NCI-H226 (cell line): ENCODE measurements around the gene CD24.
"Not testable (repeated sequence)": the region's sequence is repeated elsewhere in the genome, so short reads cannot be mapped to it uniquely, and the experiment has no call there.

Experiments used
- DNase-seq: peaks from one replicate; pipeline ENCODE4 v3.0.0-alpha.2; 2015

Gene CD24

GRCh38 chr6:106974336-106974998, at the start of gene CD24:
CD24 (minus strand) TSS chr6:106974729; CDS start chr6:106974646, 83 bp downstream.
- no peak for DNase-seq

- DNase-seq = no peak
Measured at GRCh38 chr6:107021446-107022185, 47.1 kb upstream of the CD24 start.

DNA sequence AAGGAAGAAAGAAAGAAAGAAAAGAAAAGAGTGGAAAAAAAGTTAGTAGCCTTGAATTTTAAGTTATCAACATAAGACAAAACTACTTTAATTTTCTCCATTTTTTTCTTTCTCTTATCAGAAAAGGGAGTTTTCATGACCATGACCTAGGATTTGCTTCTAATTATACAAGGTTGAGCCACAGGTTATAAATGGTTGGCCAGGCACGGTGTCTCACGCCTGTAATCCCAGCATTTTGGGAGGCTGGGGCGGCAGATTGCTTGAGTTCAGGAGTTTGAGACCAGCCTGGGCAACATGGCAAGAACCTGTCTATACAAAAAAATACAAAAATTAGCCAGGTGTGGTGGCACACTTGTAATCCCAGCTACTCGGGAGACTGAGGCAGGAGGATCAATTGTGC, 45.7 kb upstream of the CD24 start:
- DNase-seq = no peak

DNA sequence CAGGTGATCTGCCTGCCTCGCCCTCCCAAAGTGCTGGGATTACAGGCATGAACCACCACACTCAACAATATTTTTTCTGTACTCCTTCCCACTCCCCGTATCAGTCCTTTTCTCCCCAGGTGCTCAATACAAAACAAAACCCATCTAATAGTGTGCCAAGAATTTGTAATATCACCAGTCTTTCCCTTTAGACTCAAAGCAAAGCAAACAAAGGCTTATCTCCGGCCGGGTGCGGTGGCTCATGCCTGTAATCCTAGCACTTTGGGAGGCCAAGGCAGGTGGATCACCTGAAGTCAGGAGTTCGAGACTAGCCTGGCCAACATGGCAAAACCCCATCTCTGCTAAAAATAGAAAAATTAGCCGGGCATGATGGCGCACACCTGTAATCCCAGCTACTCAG, 45.1 kb upstream of the CD24 start:
- DNase-seq = not testable (repeated sequence)

- no peak for DNase-seq
Measured at GRCh38 chr6:107019047-107019446, 44.5 kb upstream of the CD24 start.

DNA sequence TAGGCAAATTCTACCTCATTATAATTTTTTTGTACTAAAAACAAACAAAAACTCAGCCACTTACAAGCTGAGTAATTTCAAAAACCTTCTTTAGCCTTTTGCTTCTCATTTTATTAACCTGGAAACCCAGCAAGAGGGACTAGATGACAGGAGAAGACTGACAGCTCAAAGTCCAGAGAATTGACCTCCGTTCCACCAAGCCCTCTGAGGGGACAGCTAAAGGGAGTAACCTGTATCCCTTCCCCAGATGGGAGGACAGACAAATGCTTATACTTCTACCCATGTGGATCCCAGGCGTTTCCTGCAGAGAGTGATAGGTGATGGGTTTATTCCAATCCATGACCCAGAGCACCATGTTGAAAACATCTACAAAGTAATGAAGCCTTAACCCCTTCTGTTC, 35.0 kb upstream of the CD24 start:
- DNase-seq = no peak

DNA sequence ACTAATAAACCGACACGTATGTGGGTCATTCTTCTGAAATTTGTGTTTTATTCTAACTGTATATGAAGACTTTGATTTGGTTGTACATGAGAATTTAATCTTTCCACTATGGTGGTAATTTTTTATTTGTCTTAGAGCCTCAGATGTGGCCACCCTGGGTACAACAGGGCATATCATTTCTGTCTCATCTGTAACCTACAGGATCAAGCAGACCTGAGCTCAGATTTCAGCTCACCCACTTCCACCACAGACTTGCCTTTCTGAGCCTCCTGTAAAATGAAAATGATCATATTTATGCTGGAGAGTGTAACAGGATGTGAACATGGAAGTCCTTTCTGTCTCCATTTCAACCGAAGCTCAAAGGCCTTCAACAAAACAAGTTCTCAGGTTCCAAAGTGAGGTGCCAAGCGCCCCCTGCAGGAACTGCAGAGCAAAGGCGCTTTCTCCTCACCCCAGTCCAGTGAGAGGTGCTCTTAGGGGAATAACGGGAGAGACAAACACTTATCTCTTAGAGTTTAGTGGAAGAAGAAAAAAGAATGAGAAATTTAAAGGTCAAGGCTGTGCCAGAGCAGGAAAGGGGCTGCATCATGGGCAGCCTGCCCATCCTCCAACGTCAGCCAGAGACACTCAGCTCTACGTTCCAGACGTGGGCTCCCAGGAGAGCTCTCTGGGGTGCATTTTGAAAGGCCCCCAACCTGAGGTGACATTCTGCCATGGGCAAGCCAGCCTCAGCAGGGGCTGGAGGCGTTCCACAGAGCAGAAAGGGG, 23.0 kb upstream of the CD24 start:
- peak; percentile 42 for DNase-seq

DNA sequence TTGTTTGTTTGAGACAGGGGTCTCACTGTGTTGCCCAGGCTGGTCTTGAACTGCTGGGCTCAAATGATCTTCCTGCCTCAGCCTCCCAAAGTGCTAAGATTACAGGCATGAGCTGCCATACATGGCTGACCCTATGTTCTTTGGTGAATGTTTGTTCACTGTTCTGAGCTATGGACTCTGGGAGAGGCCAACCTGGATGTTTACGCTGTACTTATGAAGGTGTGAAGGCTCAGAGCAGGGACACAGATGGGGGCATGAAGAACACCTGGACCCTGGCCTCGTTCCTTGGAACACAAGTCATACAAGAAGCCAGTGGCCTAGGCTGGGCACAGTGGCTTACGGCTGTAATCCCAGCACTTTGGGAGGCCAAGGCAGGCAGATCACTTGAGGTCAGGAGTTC, 21.1 kb upstream of the CD24 start:
- no peak for DNase-seq

- DNase-seq = not testable (repeated sequence)
Measured at GRCh38 chr6:106989737-106990136, 15.2 kb upstream of the CD24 start.

GRCh38 chr6:106988664-106989063, 14.1 kb upstream of the CD24 start:
- DNase-seq = no peak

DNA sequence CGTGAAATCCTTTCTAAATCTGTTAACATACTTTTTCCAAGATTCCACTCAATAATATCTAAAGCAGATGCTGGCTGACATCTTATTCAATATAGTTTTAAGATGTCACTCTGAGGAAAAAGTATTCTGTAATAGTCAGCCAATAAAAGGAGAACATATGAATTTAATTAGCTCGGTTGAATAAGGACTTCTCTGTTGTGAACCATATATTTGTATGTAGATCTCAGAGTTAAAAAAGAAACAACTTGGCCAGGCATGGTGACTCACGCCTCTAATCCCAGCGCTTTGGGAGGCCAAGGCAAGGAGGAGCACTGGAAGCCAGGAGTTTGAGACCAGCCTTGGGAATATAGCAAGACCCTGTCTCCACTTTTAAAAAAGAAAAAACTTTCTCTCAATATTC, 7.4 kb upstream of the CD24 start:
- no peak for DNase-seq

DNA sequence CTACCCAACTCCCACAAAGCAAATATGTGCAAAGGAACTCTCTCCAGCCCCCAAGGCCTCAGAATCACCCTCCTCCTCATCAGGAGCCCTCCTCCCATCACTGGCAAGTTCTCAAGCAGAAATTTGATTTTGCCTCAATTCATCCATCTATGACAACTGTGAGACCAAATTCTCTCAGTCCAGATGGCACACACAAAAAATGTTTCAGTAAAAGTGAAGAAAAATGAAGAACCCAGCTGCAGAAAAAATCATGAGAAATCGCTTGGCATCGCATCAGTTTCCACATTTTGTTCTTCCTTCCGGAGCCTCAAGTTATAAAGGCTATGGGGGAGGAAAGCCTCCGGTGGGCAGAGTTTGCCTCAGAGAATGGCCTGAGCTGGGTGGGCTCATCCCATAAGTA, 6.4 kb upstream of the CD24 start:
- no peak for DNase-seq

- peak; percentile 66 for DNase-seq
Measured at GRCh38 chr6:106979435-106979884, 4.9 kb upstream of the CD24 start.

GRCh38 chr6:106977246-106977645, 2.7 kb upstream of the CD24 start:
- no peak for DNase-seq

GRCh38 chr6:106976270-106976669, 1.7 kb upstream of the CD24 start:
- no peak for DNase-seq

DNA sequence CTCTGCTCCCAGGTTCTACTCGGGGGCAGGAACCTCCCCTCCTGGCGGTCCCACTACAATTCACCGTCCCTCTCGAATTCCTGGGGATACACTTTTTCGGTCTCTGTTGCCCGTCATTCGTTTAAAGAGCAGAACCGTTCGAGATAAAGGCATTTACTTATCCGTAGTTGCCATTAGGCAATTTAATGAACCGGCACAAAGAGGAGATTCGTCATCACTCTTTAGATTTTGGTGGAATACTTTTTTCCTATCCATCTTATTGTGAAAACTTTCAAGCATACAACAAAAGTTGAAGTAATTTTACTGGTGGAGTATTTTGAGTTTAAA, 1.2 kb upstream of the CD24 start:
- DNase-seq = no peak

DNA sequence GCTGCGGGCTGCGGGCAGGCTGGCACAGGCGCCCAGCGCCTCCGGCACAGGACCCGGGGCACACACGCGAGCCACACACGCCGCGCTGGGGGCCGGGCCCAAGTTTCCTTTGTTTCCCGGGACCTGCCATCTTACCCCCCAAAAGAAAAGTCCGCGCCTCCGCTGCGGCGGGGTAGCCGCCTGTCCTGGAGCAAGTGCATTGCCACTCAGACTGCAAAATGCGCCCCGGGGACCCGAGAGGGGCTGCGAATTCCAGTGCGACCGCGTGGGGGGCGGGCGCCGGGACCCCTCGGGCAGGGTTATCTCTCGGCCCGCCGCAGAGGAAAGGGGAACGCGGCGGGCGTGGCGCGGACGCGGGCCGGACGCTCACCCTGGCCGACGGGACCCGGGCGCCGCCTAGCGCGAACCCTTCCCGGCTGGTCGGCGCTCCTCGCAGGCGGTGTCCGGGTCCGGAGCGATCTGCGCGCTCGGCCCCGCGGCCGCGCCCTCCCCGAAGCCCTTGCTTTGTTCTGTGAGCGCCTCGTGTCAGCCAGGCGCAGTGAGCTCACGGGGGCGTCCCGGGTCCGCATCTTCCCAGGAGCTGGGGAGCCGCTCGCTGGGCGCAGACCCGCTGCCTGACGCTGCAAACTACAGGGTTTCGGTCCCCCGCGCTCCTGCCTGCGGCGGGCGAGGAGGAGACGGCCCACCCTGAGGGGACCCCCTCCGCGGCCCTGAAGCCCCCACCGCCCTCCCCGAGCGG, 639 bp upstream of the CD24 start:
- peak; percentile 49 for DNase-seq

- no peak for DNase-seq
Measured at GRCh38 chr6:106973836-106974335, 643 bp downstream of the CD24 start.

DNA sequence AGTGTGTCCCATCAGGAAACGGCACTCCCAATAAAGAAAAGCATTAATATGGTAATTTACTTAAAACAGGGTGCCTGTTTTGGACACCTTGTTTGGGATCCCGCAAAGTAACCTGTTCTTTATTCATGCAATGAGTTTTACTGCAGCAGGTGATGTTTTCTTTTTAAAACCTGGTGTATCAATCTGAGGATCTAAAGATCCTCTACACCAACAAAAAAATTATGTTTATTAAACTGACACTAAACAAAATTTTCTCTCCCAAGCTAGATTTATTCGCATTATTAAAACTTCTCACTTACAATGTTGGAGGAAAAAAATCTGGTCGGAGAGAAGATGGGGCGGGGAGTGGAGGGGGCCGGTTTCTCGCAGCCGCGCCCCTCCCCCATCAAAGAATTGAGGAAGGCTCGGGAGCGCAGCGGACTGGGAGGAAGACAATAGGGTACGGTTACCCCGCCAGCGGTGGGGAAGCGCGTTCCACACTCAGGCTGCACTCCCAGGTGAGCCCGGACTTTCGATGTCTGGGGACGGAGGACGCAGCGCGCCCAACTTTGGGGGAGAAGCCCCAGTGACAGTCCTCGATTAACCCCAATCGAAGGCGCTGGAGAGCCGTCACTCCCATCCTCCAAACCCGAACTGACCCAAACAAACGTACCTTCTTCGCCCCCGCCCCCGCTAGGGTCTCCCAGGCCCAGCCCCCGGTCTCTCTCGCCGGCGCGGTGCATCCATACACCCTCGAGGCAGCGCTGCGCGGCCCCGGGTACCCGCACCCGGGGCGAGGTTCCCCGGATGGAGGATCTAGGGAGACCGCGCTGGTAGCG, 1.3 kb downstream of the CD24 start:
- DNase-seq = no peak

- DNase-seq = no peak
Measured at GRCh38 chr6:106972500-106972899, 2.0 kb downstream of the CD24 start.

GRCh38 chr6:106970769-106971168, 3.8 kb downstream of the CD24 start:
- not testable (repeated sequence) for DNase-seq

DNA sequence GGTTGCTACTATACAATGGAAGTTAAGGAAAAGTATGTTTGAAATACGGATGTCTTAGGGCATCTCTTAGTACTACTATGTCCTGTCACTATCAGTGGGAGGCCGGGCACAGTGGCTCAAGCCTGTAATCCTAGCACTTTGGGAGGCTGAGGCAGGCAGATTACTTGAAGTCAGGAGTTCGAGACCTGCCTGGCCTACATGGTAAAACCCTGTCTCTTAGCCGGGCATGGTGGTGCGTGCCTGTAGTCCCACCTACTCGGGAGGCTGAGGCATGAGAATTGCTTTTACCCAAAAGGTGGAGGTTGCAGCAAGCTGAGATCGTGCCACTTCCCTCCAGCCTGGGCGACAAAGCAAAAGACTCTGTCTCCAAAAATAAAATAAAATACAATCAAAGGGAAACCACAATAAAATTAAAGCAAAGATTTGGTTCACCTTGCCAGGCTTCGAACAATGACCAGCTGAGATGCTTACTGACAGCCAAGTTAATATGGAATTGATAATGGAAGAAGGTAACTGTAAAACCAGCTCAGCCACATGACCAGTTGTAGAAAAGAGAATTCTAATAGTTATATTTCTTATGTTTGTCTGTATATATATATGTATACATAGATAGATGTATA, 6.5 kb downstream of the CD24 start:
- no peak for DNase-seq
